Keratinocyte (primary cell): ENCODE results near the gene MTCH1. TPM values are rescaled to one million over a fixed set of nuclear protein-coding genes. Genes with fewer than 3 reads are reported as not detected.

Experiments
- DNase-seq: peaks from one replicate; pipeline ENCODE4 v3.0.0-alpha.2; 2011; ENCODE audit warnings: low read depth, missing footprints, low spot score
- FAIRE-seq: peaks from 2 replicates; lab custom pipeline; 2011; peaks lifted over from hg19 to GRCh38; lab: Jason Lieb, UNC
- H2AFZ ChIP-seq: 2 replicates; pipeline ENCODE4 v1.6.0; 2012; ENCODE audit warnings: low read length, control low read depth, inconsistent platforms; ENCODE audit not compliant: control insufficient read depth
- H3K27ac ChIP-seq: 2 replicates; pipeline ENCODE4 v1.5.1; 2011; ENCODE audit warnings: low read length; ENCODE audit not compliant: control insufficient read depth, insufficient read depth
- H3K27me3 ChIP-seq: 3 replicates; pipeline ENCODE4 v1.6.0; 2011; ENCODE audit warnings: low read length; ENCODE audit not compliant: control insufficient read depth, insufficient read depth; ENCODE audit errors: extremely low read depth
- H3K36me3 ChIP-seq, 2 experiments: 2 replicates in 1 of 2; 3 replicates in 1 of 2; pipeline ENCODE4 v1.5.1; 2011; ENCODE audit warnings: low read length in 2 of 2, mild to moderate bottlenecking in 1 of 2; ENCODE audit not compliant: control insufficient read depth in 2 of 2, insufficient read depth in 2 of 2; ENCODE audit errors: extremely low read depth in 1 of 2
- H3K4me1 ChIP-seq: 3 replicates; pipeline ENCODE4 v1.5.1; 2011; ENCODE audit warnings: low read length; ENCODE audit not compliant: control insufficient read depth, insufficient read depth; ENCODE audit errors: extremely low read depth
- H3K4me2 ChIP-seq: 3 replicates; pipeline ENCODE4 v1.6.0; 2011; ENCODE audit warnings: low read depth, low read length; ENCODE audit not compliant: control insufficient read depth, insufficient read depth; ENCODE audit errors: extremely low read depth
- H3K4me3 ChIP-seq, 3 experiments: fragments of 200-600 bp in 1 of 3; sonication (generic) in 1 of 3; 2 replicates in 2 of 3; 3 replicates in 1 of 3; pipeline ENCODE4 v1.5.1; 2011 to 2016; ENCODE audit warnings: low read length in 3 of 3, mild to moderate bottlenecking in 3 of 3, control low read depth in 2 of 3, inconsistent platforms in 1 of 3, low read depth in 1 of 3, mixed read lengths in 1 of 3, mixed run types in 1 of 3, moderate library complexity in 1 of 3; ENCODE audit not compliant: control insufficient read depth in 2 of 3, insufficient read depth in 2 of 3; ENCODE audit errors: extremely low read depth in 1 of 3
- H3K79me2 ChIP-seq: 2 replicates; pipeline ENCODE4 v1.6.0; 2012; ENCODE audit warnings: low read length; ENCODE audit not compliant: control insufficient read depth, insufficient read depth
- H3K9ac ChIP-seq: 3 replicates; pipeline ENCODE4 v1.6.0; 2011; ENCODE audit warnings: low read length; ENCODE audit not compliant: control insufficient read depth, insufficient read depth; ENCODE audit errors: extremely low read depth
- H3K9me1 ChIP-seq: 3 replicates; pipeline ENCODE4 v1.6.0; 2011; ENCODE audit warnings: low read length; ENCODE audit not compliant: control insufficient read depth, insufficient read depth; ENCODE audit errors: extremely low read depth
- H3K9me3 ChIP-seq: 2 replicates; pipeline ENCODE4 v1.5.1; 2012; ENCODE audit warnings: low read depth, low read length; ENCODE audit not compliant: control insufficient read depth
- H4K20me1 ChIP-seq: 3 replicates; pipeline ENCODE4 v1.6.0; 2011; ENCODE audit warnings: low read length; ENCODE audit not compliant: control insufficient read depth, insufficient read depth; ENCODE audit errors: extremely low read depth
- EZH2 ChIP-seq: IDR thresholded peaks from one replicate; pipeline ENCODE4 v1.6.1; 2012; ENCODE audit warnings: inconsistent platforms, mild to moderate bottlenecking, low read length, moderate library complexity
- dilution Hi-C: fragments of 300-500 bp; cut with MboI; formaldehyde crosslinking; loops from one replicate; pipeline ENCODE4 v1.7.0; 2020; ENCODE audit warnings: low sequenced_read_pairs; ENCODE audit not compliant: extremely low pct_ligation_motif_present
- polyA plus RNA-seq, 5 experiments: library from polyadenylated mRNA; depleted of rRNA in 3 of 5; stranded (reverse) in 3 of 5; stranded (forward) in 1 of 5; unstranded in 1 of 5; fragments of >200 nt; gene quantifications; 1 replicate in 1 of 5; 2 replicates in 3 of 5; 3 replicates in 1 of 5; pipeline versions ENCODE4 v1.2.1 to v1.2.3, GENCODE V29; 2011 to 2012; ENCODE audit warnings: missing spikeins in 2 of 5, low read depth in 1 of 5, low replicate concordance in 1 of 5
- TF ChIP-seq, protein P1 (sequence below), 3 experiments: IDR thresholded peaks in 1 of 3; conservative IDR thresholded peaks in 1 of 3; optimal IDR thresholded peaks in 1 of 3; 2 replicates in 2 of 3; 3 replicates in 1 of 3; pipeline versions ENCODE3 to v1.5.1; 2011; ENCODE audit warnings: low read length in 3 of 3, mild to moderate bottlenecking in 3 of 3, moderate library complexity in 2 of 3, control low read depth in 1 of 3, inconsistent platforms in 1 of 3; ENCODE audit not compliant: insufficient read depth in 2 of 3; ENCODE audit errors: extremely low read depth in 1 of 3

The MTCH1 gene
- polyA plus RNA-seq, 1 donor (not counting 4 experiments of a cell fraction or from before 2014, with no cell fraction given), result 88.8 TPM

DNA sequence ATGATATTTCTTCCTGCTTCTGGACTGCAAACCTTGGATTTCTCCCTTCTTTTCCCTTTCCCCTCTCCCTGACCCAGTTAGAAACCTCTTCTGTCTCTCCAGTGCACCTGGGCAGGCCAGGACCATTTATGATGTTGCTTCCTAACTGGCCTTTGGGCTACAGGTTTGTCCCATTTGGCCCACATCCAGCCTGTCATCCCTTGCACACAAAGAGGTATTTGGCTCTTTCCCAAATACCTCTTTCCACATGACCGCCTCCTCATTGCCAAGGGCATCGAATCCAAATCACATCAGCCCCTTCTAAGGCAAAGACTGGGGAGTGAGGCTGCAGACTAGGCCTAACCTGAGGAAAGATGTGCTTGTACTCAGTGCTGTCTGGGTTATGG lies 33.1 kb upstream of the MTCH1 start:
- H2AFZ ChIP-seq, result no peak overlapping the region
- H3K9me3 ChIP-seq, result no peaks in the 10 kb centered on the region
- peaks cover 11% of the 10 kb centered on the region for H3K27me3 ChIP-seq
- H4K20me1 ChIP-seq, result no peaks in the 10 kb centered on the region
- no peak overlapping the region for H3K27ac ChIP-seq
- no peak for FAIRE-seq
- no peaks in the 10 kb centered on the region for H3K9me1 ChIP-seq
- peaks cover 29% of the 10 kb centered on the region for H3K4me1 ChIP-seq
- no peak for TF ChIP-seq EZH2
- TF ChIP-seq, protein P1, sequence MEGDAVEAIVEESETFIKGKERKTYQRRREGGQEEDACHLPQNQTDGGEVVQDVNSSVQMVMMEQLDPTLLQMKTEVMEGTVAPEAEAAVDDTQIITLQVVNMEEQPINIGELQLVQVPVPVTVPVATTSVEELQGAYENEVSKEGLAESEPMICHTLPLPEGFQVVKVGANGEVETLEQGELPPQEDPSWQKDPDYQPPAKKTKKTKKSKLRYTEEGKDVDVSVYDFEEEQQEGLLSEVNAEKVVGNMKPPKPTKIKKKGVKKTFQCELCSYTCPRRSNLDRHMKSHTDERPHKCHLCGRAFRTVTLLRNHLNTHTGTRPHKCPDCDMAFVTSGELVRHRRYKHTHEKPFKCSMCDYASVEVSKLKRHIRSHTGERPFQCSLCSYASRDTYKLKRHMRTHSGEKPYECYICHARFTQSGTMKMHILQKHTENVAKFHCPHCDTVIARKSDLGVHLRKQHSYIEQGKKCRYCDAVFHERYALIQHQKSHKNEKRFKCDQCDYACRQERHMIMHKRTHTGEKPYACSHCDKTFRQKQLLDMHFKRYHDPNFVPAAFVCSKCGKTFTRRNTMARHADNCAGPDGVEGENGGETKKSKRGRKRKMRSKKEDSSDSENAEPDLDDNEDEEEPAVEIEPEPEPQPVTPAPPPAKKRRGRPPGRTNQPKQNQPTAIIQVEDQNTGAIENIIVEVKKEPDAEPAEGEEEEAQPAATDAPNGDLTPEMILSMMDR (optimal IDR thresholded peaks at IDR 0.05 in 1 of 3, IDR thresholded peaks at IDR 0.05 in 1 of 3, conservative IDR thresholded peaks at IDR 0.05 in 1 of 3; ENCODE audit: extremely low read depth in 1 of 3, insufficient read depth in 2 of 3, low read length in 3 of 3), result no peak
- no peak for DNase-seq
- no peaks in the 10 kb centered on the region for H3K36me3 ChIP-seq
- H3K9ac ChIP-seq, result no peak overlapping the region
- dilution Hi-C loops, result no loop called here
- no peak overlapping the region for H3K4me3 ChIP-seq
- H3K4me2 ChIP-seq, result no peak overlapping the region
- H3K79me2 ChIP-seq, result no peaks in the 10 kb centered on the region

DNA sequence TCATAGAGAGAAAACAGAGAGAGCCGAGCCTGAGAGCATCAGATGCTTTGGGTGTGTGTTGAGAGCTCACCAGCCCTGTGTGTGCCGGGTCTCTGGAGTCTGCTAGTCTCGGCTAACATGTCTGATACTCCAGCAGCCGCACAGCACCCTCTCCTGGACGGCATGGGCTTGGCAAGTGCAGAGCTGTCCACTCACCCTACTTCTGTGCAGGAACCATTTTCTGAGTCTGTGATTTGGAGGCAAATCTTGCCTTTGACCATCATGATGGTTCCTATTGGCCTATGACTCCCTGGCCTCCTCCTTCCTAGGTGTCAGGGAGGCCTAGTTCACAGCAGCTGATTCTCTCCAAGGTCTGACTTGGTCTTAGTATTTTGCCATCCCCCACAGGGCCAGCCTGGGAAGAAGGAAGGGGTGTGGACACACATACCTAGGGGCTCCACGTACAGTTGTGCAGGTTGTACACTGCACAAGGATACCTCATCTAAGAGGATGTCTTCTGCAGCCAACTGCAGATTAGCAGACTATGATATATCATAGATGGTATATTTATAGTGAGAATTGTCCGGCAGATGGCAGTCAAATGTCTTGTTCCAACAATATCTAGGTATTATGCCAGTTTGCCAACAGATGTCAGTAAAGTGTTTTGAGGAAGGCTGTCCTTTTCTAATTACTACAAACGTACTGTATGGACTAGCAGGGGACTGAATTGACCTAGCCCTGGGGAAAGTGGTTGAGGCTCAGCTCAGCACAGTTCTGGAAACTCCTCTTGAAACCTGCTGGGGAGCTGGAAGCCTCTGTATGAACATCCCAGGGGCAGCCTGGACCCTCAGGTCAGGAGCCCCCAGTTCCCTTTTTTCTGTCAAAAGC lies 32.4 kb upstream of the MTCH1 start:
- H3K36me3 ChIP-seq, result no peaks in the 10 kb centered on the region
- peak overlapping the region; percentile 82 for H2AFZ ChIP-seq
- no peaks in the 10 kb centered on the region for H3K79me2 ChIP-seq
- H3K9me1 ChIP-seq, result no peaks in the 10 kb centered on the region
- peaks cover 23% of the 10 kb centered on the region for H3K4me1 ChIP-seq
- no peak overlapping the region for H3K27ac ChIP-seq
- peaks cover 11% of the 10 kb centered on the region for H3K27me3 ChIP-seq
- TF ChIP-seq, protein P1 (optimal IDR thresholded peaks at IDR 0.05 in 1 of 3, IDR thresholded peaks at IDR 0.05 in 1 of 3, conservative IDR thresholded peaks at IDR 0.05 in 1 of 3; ENCODE audit: extremely low read depth in 1 of 3, insufficient read depth in 2 of 3, low read length in 3 of 3), result peak in 2 of 3 experiments; percentile 95 to 98
- no peak for TF ChIP-seq EZH2
- H3K4me3 ChIP-seq, result no peak overlapping the region
- dilution Hi-C loops, result no loop called here
- peak overlapping the region; percentile 19 for H3K9ac ChIP-seq
- H3K9me3 ChIP-seq, result no peaks in the 10 kb centered on the region
- no peaks in the 10 kb centered on the region for H4K20me1 ChIP-seq
- peak overlapping the region; percentile 46 for H3K4me2 ChIP-seq
- DNase-seq, result no peak
- peak; percentile 70 for FAIRE-seq
